H9 (cell line): Measurements from ENCODE around the gene SPOUT1. TPM values are rescaled to one million over a fixed set of nuclear protein-coding genes. Genes with fewer than 3 reads are reported as not detected.

Experiments used
- DNase-seq: peaks from one replicate; pipeline ENCODE4 v3.0.0-alpha.2; 2017
- H2AFZ ChIP-seq: one replicate; pipeline ENCODE4 v1.6.1; 2013; ENCODE audit warnings: mild to moderate bottlenecking, low read length, control low read depth, moderate library complexity
- H2AK5ac ChIP-seq: 2 replicates; pipeline ENCODE4 v1.6.1; 2013; ENCODE audit warnings: low read length, control low read depth, mixed read lengths; ENCODE audit not compliant: insufficient read length
- H2BK120ac ChIP-seq: one replicate; pipeline ENCODE4 v1.6.1; 2013; ENCODE audit warnings: low read depth, mild to moderate bottlenecking, low read length, control low read depth, inconsistent platforms; ENCODE audit not compliant: poor library complexity, severe bottlenecking
- H2BK12ac ChIP-seq: 2 replicates; pipeline ENCODE4 v1.6.1; 2013; ENCODE audit warnings: low read length, control low read depth, mixed read lengths, low read depth; ENCODE audit not compliant: insufficient read length
- H2BK15ac ChIP-seq: 2 replicates; pipeline ENCODE4 v1.6.1; 2013; ENCODE audit warnings: low read depth, low read length, control low read depth
- H2BK20ac ChIP-seq: one replicate; pipeline ENCODE4 v1.6.1; 2013; ENCODE audit warnings: low read depth, mild to moderate bottlenecking, low read length, control low read depth, inconsistent platforms; ENCODE audit not compliant: poor library complexity, severe bottlenecking
- H2BK5ac ChIP-seq: 2 replicates; pipeline ENCODE4 v1.6.1; 2013; ENCODE audit warnings: low read length, control low read depth, mixed read lengths; ENCODE audit not compliant: insufficient read length
- H3K14ac ChIP-seq: 2 replicates; pipeline ENCODE4 v1.6.1; 2013; ENCODE audit warnings: low read length, control low read depth; ENCODE audit not compliant: insufficient read depth
- H3K18ac ChIP-seq: 2 replicates; pipeline ENCODE4 v1.6.1; 2013; ENCODE audit warnings: low read depth, mild to moderate bottlenecking, mixed read lengths, low read length, control low read depth; ENCODE audit not compliant: insufficient read length
- H3K23ac ChIP-seq: 2 replicates; pipeline ENCODE4 v1.6.1; 2013; ENCODE audit warnings: low read length, control low read depth, mixed read lengths, low read depth; ENCODE audit not compliant: insufficient read length
- H3K23me2 ChIP-seq: 2 replicates; pipeline ENCODE4 v1.6.1; 2013; ENCODE audit warnings: low read depth, mild to moderate bottlenecking, mixed read lengths, low read length, control low read depth; ENCODE audit not compliant: insufficient read length, poor library complexity, severe bottlenecking
- H3K27ac ChIP-seq: 2 replicates; pipeline ENCODE4 v1.5.1; 2013; ENCODE audit warnings: low read length, control low read depth, mixed read lengths, low read depth; ENCODE audit not compliant: insufficient read length
- H3K27me3 ChIP-seq: 2 replicates; pipeline ENCODE4 v1.6.1; 2013; ENCODE audit warnings: low read length, control low read depth, inconsistent platforms; ENCODE audit not compliant: insufficient read depth
- H3K4ac ChIP-seq: 2 replicates; pipeline ENCODE4 v1.6.1; 2013; ENCODE audit warnings: low read depth, mild to moderate bottlenecking, control low read depth, inconsistent platforms, low read length, moderate library complexity
- H3K4me1 ChIP-seq: 2 replicates; pipeline ENCODE4 v1.6.1; 2013; ENCODE audit warnings: low read length, control low read depth, inconsistent platforms; ENCODE audit not compliant: insufficient read depth
- H3K4me2 ChIP-seq: 2 replicates; pipeline ENCODE4 v1.6.1; 2013; ENCODE audit warnings: low read length, control low read depth, mixed read lengths; ENCODE audit not compliant: insufficient read length, insufficient read depth
- H3K56ac ChIP-seq: 2 replicates; pipeline ENCODE4 v1.6.1; 2013; ENCODE audit warnings: low read depth, mild to moderate bottlenecking, mixed read lengths, low read length, control low read depth; ENCODE audit not compliant: insufficient read length
- H3K79me1 ChIP-seq: 2 replicates; pipeline ENCODE4 v1.6.1; 2013; ENCODE audit warnings: low read depth, mild to moderate bottlenecking, moderate library complexity, low read length, control low read depth, inconsistent platforms; ENCODE audit not compliant: insufficient read depth, poor library complexity, severe bottlenecking
- H3K79me2 ChIP-seq: 2 replicates; pipeline ENCODE4 v1.6.1; 2013; ENCODE audit warnings: low read length, control low read depth, inconsistent platforms; ENCODE audit not compliant: insufficient read depth
- H3K9ac ChIP-seq: 2 replicates; pipeline ENCODE4 v1.6.1; 2013; ENCODE audit warnings: low read length, control low read depth, mixed read lengths; ENCODE audit not compliant: insufficient read length; ENCODE audit errors: extremely low read depth
- H3K9me3 ChIP-seq: one replicate; pipeline ENCODE4 v1.6.1; 2013; ENCODE audit warnings: low read depth, low read length, inconsistent platforms; ENCODE audit not compliant: control insufficient read depth
- H3T11ph ChIP-seq: one replicate; pipeline ENCODE4 v1.6.1; 2013; ENCODE audit warnings: mild to moderate bottlenecking, low read length, control low read depth, inconsistent platforms
- H4K20me1 ChIP-seq: one replicate; pipeline ENCODE4 v1.6.1; 2013; ENCODE audit not compliant: control insufficient read depth, insufficient read length, insufficient read depth
- H4K5ac ChIP-seq: 2 replicates; pipeline ENCODE4 v1.6.1; 2013; ENCODE audit warnings: low read depth, mild to moderate bottlenecking, mixed read lengths, low read length, control low read depth; ENCODE audit not compliant: insufficient read length
- H4K8ac ChIP-seq: replicated peaks from 2 replicates; pipeline ENCODE4 v1.6.1; 2013; ENCODE audit warnings: low read length, control low read depth, mixed read lengths, low read depth; ENCODE audit not compliant: insufficient read length
- H4K91ac ChIP-seq: 2 replicates; pipeline ENCODE4 v1.6.1; 2013; ENCODE audit warnings: low read depth, mild to moderate bottlenecking, moderate library complexity, mixed read lengths, low read length, control low read depth; ENCODE audit not compliant: insufficient read length
- H3K27ac Mint-ChIP-seq, 3 experiments: 2 replicates in 2 of 3; 3 replicates in 1 of 3; pipeline ENCODE4 v1.8.0; 2020 to 2021; ENCODE audit warnings: mixed read lengths in 3 of 3, mild to moderate bottlenecking in 1 of 3, moderate library complexity in 1 of 3
- H3K27me3 Mint-ChIP-seq: 2 replicates; pipeline ENCODE4 v1.8.0; 2021; ENCODE audit warnings: low read depth, mild to moderate bottlenecking, moderate library complexity, mixed read lengths
- H3K36me3 Mint-ChIP-seq, 3 experiments: 2 replicates in 2 of 3; 3 replicates in 1 of 3; pipeline ENCODE4 v1.8.0; 2020 to 2021; ENCODE audit warnings: low read depth in 3 of 3, mixed read lengths in 3 of 3; ENCODE audit not compliant: insufficient read depth in 1 of 3
- H3K4me1 Mint-ChIP-seq, 2 experiments: 2 replicates each; pipeline ENCODE4 v1.8.0; 2020; ENCODE audit warnings: mixed read lengths in 2 of 2
- H3K4me3 Mint-ChIP-seq, 2 experiments: 2 replicates in 1 of 2; 3 replicates in 1 of 2; pipeline ENCODE4 v1.8.0; 2020 to 2021; ENCODE audit warnings: mild to moderate bottlenecking in 2 of 2, mixed read lengths in 2 of 2, moderate library complexity in 1 of 2
- H3K9me3 Mint-ChIP-seq, 2 experiments: 2 replicates in 1 of 2; 3 replicates in 1 of 2; pipeline ENCODE4 v1.8.0; 2020; ENCODE audit warnings: mild to moderate bottlenecking in 2 of 2, mixed read lengths in 2 of 2, moderate library complexity in 1 of 2
- WGBS: extraction: QIAGEN DNeasy Blood & Tissue Kit; methylation state at CpG from one replicate; pipeline ENCODE4 v1.1.7; 2013; ENCODE audit warnings: missing lambda C conversion rate, low lambda C conversion rate, mixed read lengths; ENCODE audit not compliant: insufficient read length; ENCODE audit errors: extremely low coverage; 5-methylcytosine and 5-hydroxymethylcytosine counted together
- total RNA-seq: library from RNA; stranded (reverse); gene quantifications from 2 replicates; pipeline ENCODE4 v1.2.1, GENCODE V29; 2021
- TF ChIP-seq, protein P1 (sequence below): fragments of 200-600 bp; sonication (generic); conservative IDR thresholded peaks from 3 replicates; pipeline ENCODE4 v1.8.0; 2021; ENCODE audit warnings: antibody characterized with exemption, mild to moderate bottlenecking

The SPOUT1 gene
- total RNA-seq, 1 experiment from 2014 or later = 86.3 TPM

DNA sequence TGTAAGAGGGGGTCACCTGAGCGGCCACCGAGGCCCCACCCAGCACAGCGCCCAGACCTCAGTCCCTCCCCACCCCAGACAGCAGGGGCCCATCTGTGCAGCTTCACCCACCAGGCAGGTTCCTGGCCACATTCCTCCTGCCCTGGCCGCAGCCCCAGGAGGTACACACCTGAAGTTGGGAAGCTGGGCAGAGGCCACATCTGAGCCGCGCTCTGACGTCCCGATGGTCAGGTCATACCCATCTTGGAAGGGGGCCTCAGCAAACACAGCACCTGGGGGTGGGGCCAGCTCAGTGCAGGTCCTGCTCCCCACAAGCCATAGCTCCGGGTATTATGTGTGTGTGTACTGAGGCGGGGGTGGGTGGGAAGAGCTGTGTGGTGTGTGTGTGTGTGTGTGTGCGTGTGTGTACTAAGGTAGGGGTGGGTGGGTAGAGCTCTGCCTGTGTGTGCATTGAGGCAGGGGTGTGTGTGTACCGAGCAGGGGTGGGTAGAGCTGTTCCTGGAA lies 5.6 kb downstream of the SPOUT1 start:
- Histone ChIP-seq H2BK15ac (no peak overlapping the region), H2BK12ac (no peak overlapping the region), H2AK5ac (no peak overlapping the region), H2BK120ac (no peak overlapping the region), H3K27ac (no peak overlapping the region), H2AFZ (no peak overlapping the region), H3K9me3 (no peaks in the 10 kb centered on the region), H3K4ac (no peak overlapping the region), H3K14ac (no peak overlapping the region; the same call in 1 of the 2 replicates), H3K27me3 (no peaks in the 10 kb centered on the region), H3K4me1 (no peaks in the 10 kb centered on the region), H3K79me1 (peaks cover 5% of the 10 kb centered on the region), H3K79me2 (peaks cover 2% of the 10 kb centered on the region; the same call in 1 of the 2 replicates), H2BK5ac (no peak overlapping the region), H3K23me2 (peaks cover 9% of the 10 kb centered on the region), H4K20me1 (no peaks in the 10 kb centered on the region), H3K4me2 (no peak overlapping the region), H3K23ac (no peak overlapping the region), H4K91ac (no peak overlapping the region), H4K8ac (no peak overlapping the region), H4K5ac (no peak overlapping the region), H3T11ph (no peak overlapping the region), H3K9ac (no peak overlapping the region), H3K56ac (no peak overlapping the region), H2BK20ac (no peak overlapping the region), H3K18ac (no peak overlapping the region)
- no CpG with 5 or more reads among the region's 12 CpGs for WGBS
- Mint-ChIP-seq H3K27me3 (no peaks in the 10 kb centered on the region; the same call in 1 of the 2 replicates), H3K4me1 (peaks cover 15 to 20% of the 10 kb centered on the region in 2 experiments), H3K9me3 (no peaks in the 10 kb centered on the region), H3K4me3 (no peak overlapping the region), H3K27ac (no peak overlapping the region), H3K36me3 (peaks cover 37 to 79% (median 77%) of the 10 kb centered on the region in 3 experiments; a peak in 6 of 7 replicates)
- TF ChIP-seq, protein P1, sequence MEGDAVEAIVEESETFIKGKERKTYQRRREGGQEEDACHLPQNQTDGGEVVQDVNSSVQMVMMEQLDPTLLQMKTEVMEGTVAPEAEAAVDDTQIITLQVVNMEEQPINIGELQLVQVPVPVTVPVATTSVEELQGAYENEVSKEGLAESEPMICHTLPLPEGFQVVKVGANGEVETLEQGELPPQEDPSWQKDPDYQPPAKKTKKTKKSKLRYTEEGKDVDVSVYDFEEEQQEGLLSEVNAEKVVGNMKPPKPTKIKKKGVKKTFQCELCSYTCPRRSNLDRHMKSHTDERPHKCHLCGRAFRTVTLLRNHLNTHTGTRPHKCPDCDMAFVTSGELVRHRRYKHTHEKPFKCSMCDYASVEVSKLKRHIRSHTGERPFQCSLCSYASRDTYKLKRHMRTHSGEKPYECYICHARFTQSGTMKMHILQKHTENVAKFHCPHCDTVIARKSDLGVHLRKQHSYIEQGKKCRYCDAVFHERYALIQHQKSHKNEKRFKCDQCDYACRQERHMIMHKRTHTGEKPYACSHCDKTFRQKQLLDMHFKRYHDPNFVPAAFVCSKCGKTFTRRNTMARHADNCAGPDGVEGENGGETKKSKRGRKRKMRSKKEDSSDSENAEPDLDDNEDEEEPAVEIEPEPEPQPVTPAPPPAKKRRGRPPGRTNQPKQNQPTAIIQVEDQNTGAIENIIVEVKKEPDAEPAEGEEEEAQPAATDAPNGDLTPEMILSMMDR = no peak
- no peak for DNase-seq
